NCI-H1105 treated with DMSO at 0.1 percent for 48 hours (cell line): Measurements from ENCODE around the gene RIC8A.
"Not testable (repeated sequence)": the region's sequence is repeated elsewhere in the genome, so short reads cannot be mapped to it uniquely, and the experiment has no call there.

Experiments
- DNase-seq: peaks from one replicate; lab custom pipeline; 2025; lab: John Stamatoyannopoulos, UW

The RIC8A gene

DNA sequence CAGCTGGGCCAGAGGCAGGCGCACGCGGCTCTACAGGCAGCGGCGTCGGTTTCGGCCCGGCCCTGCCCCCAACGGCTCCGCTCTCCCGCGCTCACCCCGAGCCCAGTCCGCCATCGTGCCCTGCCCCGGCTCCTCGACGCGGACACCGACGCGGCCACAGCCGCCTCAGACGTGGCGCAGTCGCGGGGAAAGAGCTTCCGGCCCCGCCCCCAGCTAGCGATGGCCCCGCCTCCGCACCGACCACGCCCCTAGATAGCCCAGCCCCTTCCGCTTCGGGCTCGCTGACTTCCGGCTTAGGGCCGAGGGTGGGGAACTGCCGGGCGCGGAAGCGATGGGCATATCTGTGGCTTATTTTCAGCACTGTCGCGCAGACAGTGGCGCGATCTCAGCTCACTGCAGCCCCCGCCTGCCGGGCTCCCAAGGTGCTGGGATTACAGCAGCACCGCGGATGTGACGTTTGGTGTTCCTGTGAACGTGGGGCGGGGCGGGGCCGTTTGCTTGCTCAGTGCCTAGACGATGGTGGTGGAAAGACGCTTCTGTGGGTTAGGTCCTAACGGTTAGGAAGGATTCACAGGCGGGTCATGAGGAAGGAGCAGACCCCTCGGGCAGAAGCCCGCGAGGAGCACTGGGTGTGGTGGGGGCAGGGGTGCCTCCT is at the start of gene RIC8A, which contains the start of gene BET1L:
Gene RIC8A (plus strand): TSS at position 501 of the 655 bp plus-strand sequence. CDS start 1,147 bp downstream, outside the sequence.
Gene BET1L (minus strand): TSS at position 192 of the 655 bp plus-strand sequence. CDS start 78 bp downstream, at position 114.
- peak; percentile 91 for DNase-seq

DNA sequence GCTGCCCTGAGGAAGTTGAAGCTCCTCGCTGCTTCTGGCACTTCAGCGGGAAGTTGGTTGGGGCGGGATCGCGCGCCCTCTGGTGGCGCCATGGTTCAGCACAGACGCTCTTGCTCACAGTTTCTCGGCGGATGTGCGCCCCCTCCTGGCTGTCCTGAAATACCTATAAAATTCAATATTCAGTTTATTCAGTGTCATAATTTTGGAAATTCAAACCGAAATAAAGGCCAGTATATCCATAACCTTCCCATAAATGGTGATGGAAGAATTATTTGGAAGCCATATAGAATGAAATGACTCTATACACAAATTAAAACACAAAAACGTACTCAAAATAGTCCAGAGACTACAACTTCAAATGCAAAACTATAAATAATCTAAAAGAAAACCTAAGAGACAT is 27.3 kb upstream of the RIC8A start:
- not testable (repeated sequence) for DNase-seq

DNA sequence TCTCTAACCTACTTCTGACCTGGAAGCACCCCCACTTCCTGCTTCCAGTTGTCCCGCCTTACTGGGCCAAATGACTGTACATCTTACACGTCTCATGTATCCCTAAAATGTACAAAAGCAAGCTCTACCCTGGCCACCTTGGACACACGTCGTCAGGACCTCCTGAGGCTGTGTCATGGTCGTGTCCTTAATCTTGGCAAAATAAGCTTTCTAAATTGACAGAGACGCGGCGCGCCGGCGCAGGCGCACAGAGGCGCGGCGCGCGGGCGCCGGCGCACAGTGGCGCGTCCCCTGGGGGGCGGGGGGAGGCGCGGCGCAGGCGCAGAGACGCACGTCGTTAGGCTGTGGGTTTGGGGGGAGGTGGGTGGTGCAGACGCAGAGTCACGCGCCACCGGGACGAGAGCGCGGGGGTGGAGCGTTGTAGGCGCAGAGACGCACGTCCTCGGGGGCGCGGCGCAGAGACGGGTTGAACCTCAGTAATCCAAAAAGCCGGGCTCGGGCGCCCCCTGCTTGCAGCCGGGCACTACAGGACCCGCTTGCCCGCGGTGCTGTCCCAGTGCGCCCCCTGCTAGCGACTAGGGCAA is 18.2 kb upstream of the RIC8A start:
- DNase-seq: not testable (repeated sequence)

DNA sequence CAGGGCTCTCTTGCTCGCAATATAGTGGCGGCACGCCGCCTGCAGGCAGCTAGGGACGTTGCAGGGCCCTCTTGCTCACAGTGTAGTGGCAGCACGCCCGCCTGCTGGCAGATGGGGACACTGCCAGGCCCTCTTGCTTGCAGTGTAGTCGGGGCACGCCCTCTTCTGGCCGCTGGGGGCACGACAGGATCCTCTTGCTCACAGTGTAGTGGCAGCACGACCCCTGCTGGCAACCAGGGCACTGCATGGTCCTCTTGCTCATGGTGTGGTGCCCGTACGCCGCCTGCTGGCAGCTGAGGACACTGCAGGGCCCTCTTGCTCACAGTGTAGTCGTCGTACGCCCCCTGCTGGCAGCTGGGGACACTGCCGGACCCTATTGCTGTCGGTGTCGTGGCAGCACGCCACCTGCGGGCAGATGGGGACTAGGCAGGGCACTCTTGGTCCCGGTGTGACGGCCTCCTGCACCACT is 17.6 kb upstream of the RIC8A start:
- not testable (repeated sequence) for DNase-seq

DNA sequence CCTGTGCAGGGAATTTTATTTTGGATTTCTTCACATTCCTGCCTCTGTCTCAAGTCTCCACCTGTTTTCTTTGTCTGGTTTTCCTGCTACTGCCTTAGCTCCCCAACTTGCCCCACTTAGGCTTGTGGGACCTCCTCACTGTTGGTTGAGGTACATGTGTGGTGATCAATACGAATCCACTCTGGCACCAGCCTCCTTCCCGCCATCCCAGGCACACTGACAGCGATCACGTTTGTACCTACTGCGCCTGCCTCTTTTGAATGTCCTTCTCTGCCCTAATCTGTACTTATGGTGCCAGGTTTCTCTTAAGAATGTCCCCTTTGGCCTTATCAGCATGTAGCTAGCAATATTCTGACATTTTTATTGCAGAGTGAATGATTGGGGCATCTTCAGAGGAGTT is 17.0 kb upstream of the RIC8A start:
- DNase-seq: not testable (repeated sequence)

- not testable (repeated sequence) for DNase-seq
These were observed 15.7 kb upstream of the RIC8A start for GRCh38 chr11:191490-192478.

GRCh38 chr11:192674-193128 is 14.8 kb upstream of the RIC8A start, which contains the start of gene SCGB1C1:
Gene SCGB1C1, plus strand, starts transcription at chr11:193078. Its CDS starts 22 bp downstream, at chr11:193100.
- not testable (repeated sequence) for DNase-seq

- DNase-seq: not testable (repeated sequence)
These were observed 14.0 kb upstream of the RIC8A start for GRCh38 chr11:193481-193880.

DNA sequence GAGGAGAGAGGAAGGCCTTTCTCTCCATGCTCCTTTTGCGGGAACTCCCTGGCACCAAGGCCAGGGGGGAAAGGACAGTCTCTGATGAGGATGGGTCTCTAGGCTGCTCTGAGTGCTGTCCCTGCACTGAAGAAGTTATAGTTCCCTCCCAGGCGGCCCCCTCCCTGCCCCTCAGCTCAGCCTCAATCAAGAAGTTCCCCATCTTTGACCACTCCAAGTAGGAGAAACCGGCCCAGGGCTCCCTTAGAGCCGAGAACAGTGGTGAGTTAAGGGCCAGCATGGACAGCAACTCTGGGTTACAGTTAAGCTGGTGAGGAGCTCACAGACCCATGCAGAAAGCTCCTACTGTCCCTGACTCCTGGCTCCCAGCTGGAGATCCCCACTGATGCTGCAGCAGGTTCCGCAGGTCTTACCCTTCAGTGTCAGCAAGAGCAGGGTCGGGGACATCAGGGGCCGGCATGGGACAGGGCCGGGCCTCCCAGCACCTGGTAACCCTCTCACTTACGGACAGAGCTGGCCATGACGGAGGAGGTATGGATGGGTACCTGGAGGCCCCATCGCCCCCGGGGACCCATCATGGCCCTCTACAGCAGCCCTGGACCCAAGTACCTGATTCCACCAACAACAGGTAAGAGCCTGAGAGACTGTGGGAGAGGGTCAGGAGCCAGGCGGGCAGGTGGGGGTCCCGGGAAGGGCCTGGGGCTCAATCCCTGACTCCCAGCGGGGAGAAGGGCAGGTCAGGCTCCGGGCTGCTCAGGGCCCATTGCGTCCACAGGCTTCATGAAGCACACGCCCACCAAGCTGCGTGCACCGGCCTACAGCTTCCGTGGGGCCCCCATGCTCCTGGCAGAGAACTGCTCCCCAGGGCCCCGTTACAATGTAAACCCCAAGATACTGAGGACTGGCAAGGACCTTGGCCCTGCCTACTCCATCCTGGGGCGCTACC is 10.4 kb upstream of the RIC8A start:
- no peak for DNase-seq

GRCh38 chr11:197741-198235 is 9.7 kb upstream of the RIC8A start:
- DNase-seq: no peak

GRCh38 chr11:198236-198806 is 9.2 kb upstream of the RIC8A start:
- no peak for DNase-seq

- DNase-seq: no peak
These were observed 8.4 kb upstream of the RIC8A start for GRCh38 chr11:199004-199581.

DNA sequence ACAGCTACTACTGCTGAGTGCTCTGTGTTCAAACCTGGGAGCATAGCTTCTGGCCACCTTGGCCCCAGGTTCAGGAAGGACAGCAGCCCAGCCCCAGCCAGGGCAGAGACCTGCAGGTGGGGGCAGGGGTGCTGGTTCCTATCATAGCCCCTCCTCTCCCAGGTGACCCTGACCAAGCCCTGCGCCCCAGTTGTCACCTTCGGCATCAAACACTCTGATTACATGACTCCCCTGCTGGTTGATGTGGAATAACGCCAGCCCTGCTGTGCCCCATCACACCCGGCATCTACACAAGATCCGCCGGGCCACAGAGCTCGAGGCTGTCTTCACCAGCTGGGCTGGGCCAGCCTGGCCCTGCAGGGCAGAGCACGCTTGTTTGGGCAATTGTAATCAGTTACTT is 7.7 kb upstream of the RIC8A start:
- DNase-seq: no peak

DNA sequence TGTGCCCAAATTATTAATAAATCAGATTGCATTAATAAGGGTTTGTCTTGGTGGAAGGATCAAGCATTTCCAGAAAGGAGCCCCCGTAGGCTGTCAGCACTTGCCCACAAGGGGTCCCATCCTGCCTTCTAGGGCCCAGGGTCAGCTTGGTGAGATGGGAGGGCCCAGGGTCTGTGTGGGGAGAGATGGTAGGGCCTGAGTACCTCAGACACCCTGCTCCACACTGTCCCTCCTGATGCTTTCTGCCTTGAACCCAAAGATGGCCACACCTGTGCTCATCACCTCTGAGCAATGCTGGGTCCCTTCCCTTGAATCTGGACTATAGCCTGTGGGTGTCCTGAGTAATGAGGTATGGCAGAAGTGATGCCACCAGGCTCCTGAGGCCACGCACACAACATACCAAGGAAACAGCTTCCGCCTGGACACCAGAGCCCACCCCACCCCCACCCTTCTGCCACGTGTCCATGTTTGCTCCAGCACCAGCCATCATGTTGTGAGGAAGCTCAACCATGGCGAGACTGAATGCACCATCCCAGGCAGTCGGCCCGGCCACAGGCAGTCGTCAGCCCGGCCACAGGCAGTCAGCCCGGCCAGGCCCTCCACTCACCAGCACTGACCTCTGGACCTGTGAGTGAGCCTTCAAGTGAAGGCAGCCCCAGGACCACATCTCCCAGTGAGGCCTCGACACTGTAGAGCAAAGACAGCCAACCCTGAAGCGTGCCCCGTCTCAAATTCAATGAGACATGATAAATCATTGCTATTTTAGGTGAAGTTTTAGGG is 7.1 kb upstream of the RIC8A start:
- no peak for DNase-seq

GRCh38 chr11:201966-202365 is 5.5 kb upstream of the RIC8A start:
- no peak for DNase-seq

- no peak for DNase-seq
These were observed 5.0 kb upstream of the RIC8A start for GRCh38 chr11:202490-202889.

- DNase-seq: no peak
These were observed 4.2 kb upstream of the RIC8A start for GRCh38 chr11:203056-203944.

DNA sequence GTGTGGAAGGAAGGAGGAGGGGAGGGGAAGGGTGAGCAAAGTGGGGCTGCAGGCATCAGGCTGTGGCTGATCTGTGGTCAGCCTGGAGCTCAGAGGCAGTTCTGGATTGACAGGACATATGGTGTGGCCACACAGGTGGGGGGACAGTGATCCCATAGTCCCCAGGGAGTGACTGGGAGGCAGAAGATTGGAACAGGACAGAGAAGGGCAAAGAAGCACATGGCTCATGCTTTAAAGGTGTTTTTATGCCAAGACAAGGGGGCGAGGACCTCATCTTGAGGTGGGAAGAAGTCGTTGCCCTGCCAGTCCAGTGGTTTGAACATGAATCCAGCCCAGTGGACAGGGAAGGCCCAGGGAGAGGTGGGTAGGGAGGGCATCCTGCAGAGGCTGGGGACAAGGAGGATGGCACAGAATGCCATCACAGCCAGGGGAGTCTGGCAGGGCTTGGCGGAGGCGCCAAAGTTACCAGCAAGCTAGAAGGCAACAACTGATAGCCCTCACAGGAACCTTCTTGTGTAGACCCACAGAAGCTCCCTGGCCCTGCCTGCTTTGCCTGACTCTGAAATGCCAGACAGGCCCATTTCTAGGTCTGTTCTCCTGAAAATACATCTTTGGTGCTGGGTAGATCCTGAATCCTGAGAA is 3.4 kb upstream of the RIC8A start:
- no peak for DNase-seq
